Astrocyte (in vitro differentiated cells and primary cell): ENCODE results near the gene SEC61G. TPM values are rescaled to one million over a fixed set of nuclear protein-coding genes. Genes with fewer than 3 reads are reported as not detected.

Experiments used
- DNase-seq: peaks from one replicate; pipeline ENCODE4 v3.0.0-alpha.2; 2010; ENCODE audit warnings: low read depth
- FAIRE-seq: peaks from 2 replicates; lab custom pipeline; 2011; peaks lifted over from hg19 to GRCh38; lab: Jason Lieb, UNC
- H2AFZ ChIP-seq: 2 replicates; pipeline ENCODE4 v1.6.0; 2012; ENCODE audit warnings: low read depth, low read length, inconsistent platforms
- H3K27ac ChIP-seq: 2 replicates; pipeline ENCODE4 v1.5.1; 2011; ENCODE audit warnings: low read depth, low read length, inconsistent platforms
- H3K27me3 ChIP-seq: 2 replicates; pipeline ENCODE4 v1.6.0; 2011; ENCODE audit warnings: low read length, inconsistent platforms; ENCODE audit not compliant: insufficient read depth
- H3K36me3 ChIP-seq: 2 replicates; pipeline ENCODE4 v1.5.1; 2011; ENCODE audit warnings: low read length, inconsistent platforms; ENCODE audit not compliant: insufficient read depth
- H3K4me1 ChIP-seq: 2 replicates; pipeline ENCODE4 v1.5.1; 2011; ENCODE audit warnings: low read length, inconsistent platforms; ENCODE audit not compliant: insufficient read depth
- H3K4me2 ChIP-seq: 2 replicates; pipeline ENCODE4 v1.6.0; 2012; ENCODE audit warnings: low read length, inconsistent platforms
- H3K4me3 ChIP-seq: 2 replicates; pipeline ENCODE4 v1.5.1; 2011; ENCODE audit warnings: low read depth, mild to moderate bottlenecking, low read length, inconsistent platforms; ENCODE audit not compliant: insufficient read depth
- H3K79me2 ChIP-seq: 2 replicates; pipeline ENCODE4 v1.6.0; 2012; ENCODE audit warnings: mild to moderate bottlenecking, low read length, inconsistent platforms; ENCODE audit not compliant: insufficient read depth
- H3K9ac ChIP-seq: 2 replicates; pipeline ENCODE4 v1.6.0; 2012; ENCODE audit warnings: mild to moderate bottlenecking, low read length, inconsistent platforms
- H3K9me3 ChIP-seq: 2 replicates; pipeline ENCODE4 v1.5.1; 2012; ENCODE audit warnings: low read depth, mild to moderate bottlenecking, low read length, inconsistent platforms; ENCODE audit not compliant: insufficient read depth
- H4K20me1 ChIP-seq: 2 replicates; pipeline ENCODE4 v1.6.0; 2012; ENCODE audit warnings: low read length, inconsistent platforms; ENCODE audit not compliant: insufficient read depth
- H3K27ac Mint-ChIP-seq: one replicate; pipeline ENCODE4 v1.8.0; 2021; ENCODE audit warnings: mild to moderate bottlenecking, mixed read lengths; ENCODE audit not compliant: unreplicated experiment
- H3K27me3 Mint-ChIP-seq: one replicate; pipeline ENCODE4 v1.8.0; 2021; ENCODE audit warnings: low read depth, mixed read lengths; ENCODE audit not compliant: unreplicated experiment
- H3K36me3 Mint-ChIP-seq: one replicate; pipeline ENCODE4 v1.8.0; 2021; ENCODE audit warnings: low read depth, mixed read lengths; ENCODE audit not compliant: unreplicated experiment
- H3K4me1 Mint-ChIP-seq: one replicate; pipeline ENCODE4 v1.8.0; 2021; ENCODE audit warnings: low read depth, mixed read lengths; ENCODE audit not compliant: unreplicated experiment
- H3K4me3 Mint-ChIP-seq: one replicate; pipeline ENCODE4 v1.8.0; 2021; ENCODE audit warnings: mild to moderate bottlenecking, moderate library complexity, mixed read lengths; ENCODE audit not compliant: unreplicated experiment
- H3K9me3 Mint-ChIP-seq: one replicate; pipeline ENCODE4 v1.8.0; 2021; ENCODE audit warnings: mild to moderate bottlenecking, mixed read lengths; ENCODE audit not compliant: unreplicated experiment
- CTCF ChIP-seq: IDR thresholded peaks from 2 replicates; pipeline ENCODE4 v1.5.1; 2011; ENCODE audit warnings: low read depth, mild to moderate bottlenecking, inconsistent platforms, low read length, moderate library complexity; ENCODE audit not compliant: insufficient read depth
- EZH2 ChIP-seq: IDR thresholded peaks from 2 replicates; pipeline ENCODE4 v1.6.1; 2012; ENCODE audit warnings: mild to moderate bottlenecking, low read length, inconsistent platforms; ENCODE audit not compliant: insufficient read depth
- total RNA-seq: library from RNA; stranded (reverse); gene quantifications from 2 replicates; pipeline ENCODE4 v1.2.1, GENCODE V29; 2021

SEC61G gene
- total RNA-seq, 1 donor from 2014 or later, result 280 TPM

- Histone ChIP-seq H3K79me2 (peaks cover 63% of the 10 kb centered on the region), H3K27ac (no peak overlapping the region), H3K4me2 (no peak overlapping the region), H4K20me1 (peaks cover 89% of the 10 kb centered on the region), H3K4me3 (no peak overlapping the region), H3K9me3 (no peaks in the 10 kb centered on the region), H3K27me3 (no peaks in the 10 kb centered on the region), H3K36me3 (peaks cover 55% of the 10 kb centered on the region), H2AFZ (no peak overlapping the region), H3K9ac (no peak overlapping the region), H3K4me1 (no peaks in the 10 kb centered on the region)
- Mint-ChIP-seq H3K9me3 (no peaks in the 10 kb centered on the region), H3K4me3 (no peak overlapping the region), H3K27me3 (no peaks in the 10 kb centered on the region), H3K27ac (no peak overlapping the region), H3K4me1 (peaks cover 9% of the 10 kb centered on the region), H3K36me3 (peaks cover 22% of the 10 kb centered on the region)
- no peak for DNase-seq
- no peak for FAIRE-seq
- TF ChIP-seq CTCF (no peak), EZH2 (no peak)
These were observed 9.8 kb downstream of the SEC61G start for GRCh38 chr7:54749200-54749599.

GRCh38 chr7:54747234-54747633 lies 11.8 kb downstream of the SEC61G start:
- no peak overlapping the region for H3K4me3 Mint-ChIP-seq
- no peak for DNase-seq
- TF ChIP-seq CTCF (no peak), EZH2 (no peak)
- H3K4me2 ChIP-seq, result no peak overlapping the region
- no peak overlapping the region for H2AFZ ChIP-seq
- no peaks in the 10 kb centered on the region for H3K9me3 Mint-ChIP-seq
- H3K4me1 ChIP-seq, result no peaks in the 10 kb centered on the region
- no peak overlapping the region for H3K4me3 ChIP-seq
- H3K27ac Mint-ChIP-seq, result no peak overlapping the region
- no peaks in the 10 kb centered on the region for H3K4me1 Mint-ChIP-seq
- peaks cover 70% of the 10 kb centered on the region for H4K20me1 ChIP-seq
- peaks cover 43% of the 10 kb centered on the region for H3K79me2 ChIP-seq
- no peaks in the 10 kb centered on the region for H3K27me3 ChIP-seq
- H3K9ac ChIP-seq, result no peak overlapping the region
- no peak for FAIRE-seq
- H3K36me3 Mint-ChIP-seq, result peaks cover 15% of the 10 kb centered on the region
- no peaks in the 10 kb centered on the region for H3K9me3 ChIP-seq
- no peak overlapping the region for H3K27ac ChIP-seq
- no peaks in the 10 kb centered on the region for H3K27me3 Mint-ChIP-seq
- H3K36me3 ChIP-seq, result peaks cover 42% of the 10 kb centered on the region

GRCh38 chr7:54743580-54743979 lies 15.4 kb downstream of the SEC61G start:
- H3K9me3 Mint-ChIP-seq, result no peaks in the 10 kb centered on the region
- DNase-seq, result no peak
- Histone ChIP-seq H3K27me3 (no peaks in the 10 kb centered on the region), H3K79me2 (peaks cover 7% of the 10 kb centered on the region), H3K36me3 (peaks cover 14% of the 10 kb centered on the region), H3K9ac (no peak overlapping the region), H3K27ac (no peak overlapping the region), H3K4me2 (no peak overlapping the region), H2AFZ (no peak overlapping the region), H4K20me1 (peaks cover 38% of the 10 kb centered on the region), H3K4me1 (no peaks in the 10 kb centered on the region), H3K4me3 (no peak overlapping the region), H3K9me3 (no peaks in the 10 kb centered on the region)
- H3K4me1 Mint-ChIP-seq, result no peaks in the 10 kb centered on the region
- FAIRE-seq, result no peak
- peaks cover 13% of the 10 kb centered on the region for H3K36me3 Mint-ChIP-seq
- no peaks in the 10 kb centered on the region for H3K27me3 Mint-ChIP-seq
- TF ChIP-seq EZH2 (no peak), CTCF (no peak)
- no peak overlapping the region for H3K27ac Mint-ChIP-seq
- no peak overlapping the region for H3K4me3 Mint-ChIP-seq
